OCI-M2 (cell line): Measurements from ENCODE around the gene TAAR9.
"Not testable (repeated sequence)": the region's sequence is repeated elsewhere in the genome, so short reads cannot be mapped to it uniquely, and the experiment has no call there.

Experiments used
- DNase-seq: peaks from one replicate; lab custom pipeline; 2025; ENCODE audit not compliant: unreplicated experiment; lab: John Stamatoyannopoulos, UW

TAAR9 gene

DNA sequence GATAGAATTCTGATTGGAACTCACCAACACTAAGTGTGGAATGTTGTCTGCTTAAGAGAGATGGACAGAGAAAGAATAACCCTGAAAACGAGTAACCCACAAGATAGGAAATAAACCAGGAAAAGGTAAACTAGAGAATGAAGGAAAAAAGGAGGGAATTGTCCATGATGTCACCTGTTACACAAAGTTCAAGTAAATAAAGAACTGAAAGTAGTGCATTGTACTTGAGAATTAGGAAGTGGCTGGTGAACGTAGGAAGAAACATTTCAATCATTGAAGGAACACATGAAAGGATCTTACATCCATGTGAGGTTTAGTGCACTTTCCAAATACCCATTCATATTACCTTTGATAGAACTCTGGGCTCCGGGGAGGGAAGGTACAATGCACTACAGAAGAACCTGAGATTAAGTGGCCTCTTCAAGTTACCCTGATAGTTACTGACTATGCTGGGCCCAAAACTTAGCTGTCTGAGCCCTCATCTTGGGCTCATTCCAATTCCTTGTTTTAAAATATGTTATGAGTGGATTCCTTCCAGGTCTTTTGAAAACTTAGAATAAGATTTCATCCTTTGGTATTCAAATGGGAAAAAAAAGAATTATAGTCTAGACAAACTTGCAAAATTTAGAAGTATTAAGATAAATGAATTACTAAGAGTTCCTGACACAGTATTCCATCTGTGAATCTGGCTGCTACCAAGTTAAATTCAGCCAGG lies 24.1 kb upstream of the TAAR9 start:
- no peak for DNase-seq

DNA sequence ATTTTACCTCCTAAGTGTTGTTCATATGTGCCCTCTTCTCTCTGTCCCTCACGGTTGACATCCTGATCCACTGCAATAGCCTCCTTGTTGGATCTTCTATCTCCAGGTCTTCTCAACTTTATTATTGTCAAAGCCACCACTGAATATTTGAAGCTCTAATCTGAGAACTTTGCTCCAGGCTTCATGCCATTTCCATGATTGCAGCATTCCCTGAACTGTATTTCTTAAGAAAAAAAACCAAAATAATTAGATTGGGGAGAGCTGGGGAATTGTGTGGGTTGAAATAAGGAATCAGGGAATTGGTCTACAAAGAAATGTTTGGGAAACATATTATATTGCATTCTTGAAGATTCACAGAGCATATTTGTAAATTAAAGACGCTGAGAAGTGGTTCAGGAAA lies 22.7 kb upstream of the TAAR9 start:
- no peak for DNase-seq

DNA sequence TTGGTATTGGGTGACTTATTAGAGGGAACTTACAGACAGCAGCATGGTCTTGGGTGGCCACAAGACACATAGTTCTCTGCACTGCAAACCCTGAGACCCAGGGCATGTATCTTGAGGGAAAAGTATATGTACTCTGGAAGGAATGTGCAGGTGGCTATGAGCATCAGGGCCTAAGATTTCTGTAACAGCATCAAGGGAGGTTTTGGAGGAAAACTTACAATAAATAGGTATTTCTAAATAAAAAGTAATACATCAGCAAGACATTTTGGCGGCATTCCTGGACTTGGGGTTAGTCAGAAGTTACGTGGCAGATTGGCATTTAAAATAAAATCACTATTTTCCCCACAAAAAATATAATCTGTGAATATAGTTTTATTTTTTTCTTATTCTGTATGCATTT lies 17.1 kb upstream of the TAAR9 start:
- no peak for DNase-seq

DNA sequence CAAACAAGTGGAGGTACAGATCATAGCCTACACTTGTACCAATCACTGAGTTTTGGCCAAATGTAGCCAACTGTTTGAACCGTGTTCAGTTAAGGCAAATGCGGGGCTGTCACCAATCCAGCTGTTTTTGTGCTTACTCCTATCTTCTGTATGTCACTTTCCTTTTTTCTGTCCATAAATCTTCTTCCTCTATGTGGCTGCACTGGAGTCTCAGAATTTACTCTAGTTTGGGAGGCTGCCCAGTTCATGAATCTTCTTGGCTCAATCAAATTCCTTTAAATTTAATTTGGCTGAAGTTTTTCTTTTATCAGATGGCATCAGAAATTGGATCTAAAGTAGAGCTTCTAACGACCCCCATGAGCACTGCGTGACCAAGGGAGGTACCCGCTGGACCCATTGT lies 13.4 kb upstream of the TAAR9 start:
- DNase-seq, result no peak

DNA sequence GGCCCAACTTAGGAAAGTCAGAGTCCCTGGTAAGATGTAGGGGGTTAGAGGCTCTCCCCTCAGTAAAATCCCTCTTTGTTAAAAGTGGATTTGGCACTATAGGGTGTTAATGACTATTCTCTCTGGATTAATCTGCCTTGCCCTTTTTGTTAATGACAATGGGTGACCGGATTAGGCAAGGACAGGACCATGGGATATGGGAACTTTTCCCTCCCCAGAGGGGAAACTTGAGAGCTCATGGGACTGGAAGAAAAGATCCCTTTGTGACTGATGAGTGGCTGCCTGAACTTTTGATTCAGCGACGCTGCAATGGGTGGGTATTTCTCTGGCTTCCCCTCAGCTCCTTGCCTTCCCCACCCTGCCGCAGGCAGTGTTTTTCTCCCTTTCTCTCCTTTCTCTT lies 12.2 kb upstream of the TAAR9 start:
- DNase-seq, result no peak

DNA sequence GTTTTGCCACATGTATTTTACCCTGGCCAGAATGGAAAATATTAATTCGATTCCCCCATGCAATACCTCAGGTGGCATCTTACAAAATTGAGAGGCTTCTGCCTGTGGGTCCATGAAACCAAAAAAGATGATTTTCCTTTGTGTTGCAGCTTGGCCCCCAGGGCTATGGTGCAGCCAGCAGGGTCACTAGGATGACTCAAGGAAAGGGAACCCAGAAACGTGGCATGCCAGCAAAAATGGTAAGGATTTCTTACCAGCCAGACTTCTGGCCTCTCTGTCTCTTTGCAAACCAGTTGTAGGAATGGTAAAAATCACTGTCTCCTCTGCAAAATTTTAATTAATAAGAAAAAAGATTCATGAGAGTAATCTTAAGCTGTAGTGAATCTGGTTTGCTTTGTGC lies 11.6 kb upstream of the TAAR9 start:
- no peak for DNase-seq

DNA sequence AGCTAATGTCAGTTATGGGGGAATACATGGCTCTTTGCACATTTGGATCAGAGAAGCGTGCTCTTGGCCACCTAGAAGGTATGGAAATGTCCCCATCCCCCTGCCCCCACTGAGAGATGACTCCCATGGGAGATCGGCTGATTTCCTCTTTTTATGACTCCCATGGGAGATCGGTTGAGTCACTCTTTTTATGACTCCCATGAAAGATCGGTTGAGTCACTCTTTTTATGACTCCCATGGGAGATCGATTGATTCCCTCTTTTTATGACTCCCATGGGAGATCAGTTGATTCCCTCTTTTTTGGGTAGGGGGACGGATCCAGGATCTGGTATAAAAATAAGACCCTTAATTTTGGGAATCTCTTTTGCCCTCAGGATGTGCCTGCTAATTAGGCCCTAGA lies 10.3 kb upstream of the TAAR9 start:
- no peak for DNase-seq

DNA sequence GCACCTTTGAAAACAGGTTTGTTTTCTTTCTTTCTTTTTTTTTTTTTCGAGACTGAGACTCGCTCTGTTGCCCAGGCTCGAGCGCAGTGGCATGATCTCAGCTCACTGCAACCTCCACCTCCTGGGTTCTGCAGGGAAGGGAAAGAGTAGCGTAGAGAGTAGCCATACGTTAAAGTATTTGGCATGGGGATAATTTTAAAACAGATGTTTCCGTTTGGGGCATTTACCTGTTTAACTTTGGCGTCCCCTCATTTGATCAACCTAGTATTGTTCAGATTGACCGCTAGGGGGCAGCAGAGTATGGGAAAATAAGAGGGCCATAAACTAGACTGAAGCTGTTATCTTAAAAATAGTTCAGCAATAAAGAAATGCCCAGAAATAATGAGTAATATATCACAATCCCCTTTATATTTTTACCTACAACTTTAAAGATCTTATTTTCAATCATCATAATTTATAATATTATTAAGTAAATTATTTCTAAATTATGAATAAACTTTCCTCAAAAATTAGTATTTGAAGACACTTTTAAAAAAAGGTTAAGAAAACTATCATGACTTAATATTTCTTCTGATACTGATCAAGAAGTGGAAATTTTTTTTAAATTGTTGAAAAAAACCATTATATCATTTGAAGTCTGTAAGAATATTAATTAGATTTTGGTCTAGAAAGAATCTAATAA lies 7.6 kb upstream of the TAAR9 start:
- no peak for DNase-seq

DNA sequence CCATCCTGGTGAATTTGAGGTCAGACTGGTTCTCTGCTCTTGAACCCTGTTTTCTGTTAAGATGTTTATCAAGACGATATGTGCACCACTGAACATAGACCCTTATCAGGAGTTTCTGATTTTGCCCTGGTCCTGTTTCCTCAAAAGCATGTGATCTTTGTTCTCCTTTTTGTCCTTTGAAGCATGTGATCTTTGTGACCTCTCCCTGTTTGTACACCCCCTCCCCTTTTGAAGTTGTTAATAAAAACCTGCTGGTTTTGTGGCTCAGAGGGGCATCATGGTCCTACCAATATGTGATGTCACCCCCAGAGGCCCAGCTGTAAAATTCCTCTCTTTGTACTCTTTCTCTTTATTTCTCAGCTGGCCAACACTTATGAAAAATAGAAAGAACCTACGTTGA lies 3.5 kb upstream of the TAAR9 start:
- DNase-seq, result not testable (repeated sequence)

DNA sequence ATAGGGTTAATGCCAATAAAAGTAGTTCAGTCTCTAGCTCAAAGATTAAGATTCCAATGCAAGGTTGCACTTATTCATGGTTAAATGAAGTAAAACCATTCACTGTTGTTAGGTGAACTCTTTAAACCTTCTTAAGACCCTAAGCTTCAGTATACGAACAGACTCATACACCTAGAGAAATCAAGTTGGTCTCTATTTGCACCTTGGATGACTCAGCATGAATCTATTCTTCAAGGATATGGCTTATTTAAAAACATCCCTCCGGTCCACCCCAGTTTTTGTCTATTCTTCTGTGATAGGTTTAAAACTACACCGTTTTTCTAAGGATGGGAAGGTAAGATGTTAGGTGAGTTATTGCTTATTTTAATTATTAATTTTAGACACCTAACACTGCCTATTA lies 932 bp upstream of the TAAR9 start:
- no peak for DNase-seq

DNA sequence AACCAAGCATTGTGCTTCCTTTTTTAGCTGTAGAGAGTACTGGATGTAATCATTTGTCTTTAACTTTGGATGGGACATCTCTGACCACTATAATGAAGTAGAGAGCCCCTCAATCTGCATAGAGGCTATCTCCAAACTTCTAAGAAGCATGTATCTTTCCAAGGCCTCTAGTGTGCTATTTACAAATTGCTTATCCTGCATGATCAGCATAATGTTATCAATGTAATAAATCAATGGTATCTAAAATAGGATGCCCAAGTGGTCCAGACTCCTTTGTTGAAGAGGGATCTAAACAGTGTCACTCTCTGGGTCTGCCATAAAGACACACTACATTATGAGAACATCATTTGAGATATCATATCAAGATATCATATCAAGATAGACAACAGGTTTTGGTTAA lies 6.7 kb downstream of the TAAR9 start:
- DNase-seq, result no peak

DNA sequence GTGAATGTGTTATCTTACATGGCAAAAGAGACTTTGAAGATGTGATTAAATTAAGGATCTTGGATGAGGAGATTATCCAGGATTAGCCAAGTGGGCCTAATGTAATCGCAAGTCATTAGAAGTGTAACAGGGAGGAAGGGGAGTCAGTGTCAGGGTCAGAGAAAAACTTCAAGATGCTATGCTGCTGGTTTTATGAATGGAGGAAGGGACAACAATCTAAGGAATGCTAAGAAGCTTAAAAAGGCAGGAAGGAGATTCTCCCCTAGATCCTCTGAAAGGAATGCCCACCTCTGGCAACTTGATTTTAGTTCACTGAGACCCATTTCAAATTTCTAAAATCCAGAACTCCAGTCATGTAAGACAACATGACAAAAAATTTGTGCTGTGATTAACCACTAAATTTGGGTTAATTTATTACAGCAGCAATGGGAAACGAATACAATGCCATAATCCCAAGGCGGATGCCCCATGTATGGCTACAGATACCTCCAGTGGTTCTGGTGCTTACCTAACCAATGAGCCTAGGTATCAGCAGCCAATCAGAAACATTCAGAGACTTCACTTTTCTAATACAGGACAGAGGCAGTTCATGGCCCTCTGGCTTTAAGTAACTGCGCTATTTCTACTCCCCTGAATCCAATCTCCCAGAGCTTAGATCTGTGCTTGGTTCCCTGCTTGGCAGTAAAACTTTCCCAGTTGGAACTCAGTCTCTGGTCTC lies 10.8 kb downstream of the TAAR9 start:
- no peak for DNase-seq

DNA sequence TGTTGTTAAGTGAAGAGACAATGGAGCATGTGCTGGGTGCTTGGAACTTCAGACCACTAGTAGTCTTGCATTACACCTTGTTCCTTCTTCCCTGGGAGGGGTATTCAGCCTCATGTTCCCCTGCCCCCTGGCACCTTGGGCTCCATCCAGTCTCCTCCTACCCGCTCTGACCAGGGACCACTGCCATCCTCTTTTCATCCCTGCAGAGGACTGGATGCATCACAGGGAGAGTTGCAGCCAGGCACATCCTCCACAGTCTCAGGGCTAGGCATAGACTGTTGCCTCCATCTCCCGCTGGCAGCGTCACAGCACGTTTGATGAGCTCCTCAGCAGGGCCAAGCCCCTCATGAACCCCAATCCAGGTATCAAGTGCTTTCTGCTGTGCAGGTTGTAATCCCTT lies 13.1 kb downstream of the TAAR9 start:
- no peak for DNase-seq

DNA sequence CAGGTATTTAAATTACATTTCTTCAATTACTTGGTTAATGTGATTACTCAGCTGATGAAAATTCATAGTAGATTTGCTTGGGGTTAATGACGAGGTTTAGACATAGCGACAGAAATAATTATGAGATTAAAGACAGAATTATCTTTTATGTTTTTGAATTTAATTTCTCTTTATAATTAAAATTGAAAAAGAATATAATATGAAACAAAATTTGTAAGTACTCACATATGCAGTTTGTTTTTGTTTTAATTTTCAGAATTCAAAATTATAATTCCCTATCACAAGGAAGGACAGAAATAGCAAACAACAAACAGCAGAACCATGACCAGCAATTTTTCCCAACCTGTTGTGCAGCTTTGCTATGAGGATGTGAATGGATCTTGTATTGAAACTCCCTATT lies 14.3 kb downstream of the TAAR9 start, which contains the start of gene TAAR8:
TAAR8 (plus strand) TSS at position 301 of the 400 bp plus-strand sequence; CDS start at position 322, 21 bp downstream.
- DNase-seq, result no peak

DNA sequence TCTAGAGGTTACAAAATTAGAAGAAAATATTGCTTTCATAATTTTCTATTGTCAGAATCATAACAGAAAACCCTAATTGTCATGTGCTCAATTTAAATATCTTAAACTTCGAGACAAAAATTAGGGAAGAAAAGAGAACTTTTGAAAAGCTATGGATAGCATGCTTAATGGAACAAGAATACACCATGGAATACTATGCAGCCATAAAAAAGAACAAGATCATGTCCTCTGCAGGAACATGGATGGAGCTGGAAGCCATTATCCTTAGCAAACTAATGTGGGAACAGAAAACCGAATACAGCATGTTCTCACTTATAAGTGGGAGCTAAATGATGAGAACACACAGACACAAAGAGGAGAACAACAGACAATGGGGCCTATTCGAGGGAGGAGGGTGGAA lies 22.0 kb downstream of the TAAR9 start:
- not testable (repeated sequence) for DNase-seq

DNA sequence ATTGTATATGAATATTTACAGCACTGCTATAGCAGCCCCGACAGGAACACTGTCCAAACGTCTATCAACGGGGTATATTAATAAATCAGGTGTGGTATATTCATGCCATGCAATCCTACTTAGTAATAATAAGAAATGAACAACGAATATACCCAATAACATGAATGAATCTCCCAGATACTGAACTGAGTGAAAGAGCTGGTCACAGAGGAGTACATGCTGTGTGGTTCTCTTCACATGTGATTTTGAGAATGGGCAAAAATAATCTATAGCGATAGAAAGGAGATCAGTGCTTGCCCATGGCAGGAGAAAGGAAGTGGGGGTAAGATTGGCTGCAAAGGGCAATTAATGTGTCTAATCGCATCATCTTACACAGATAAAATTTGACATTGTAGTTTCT lies 28.3 kb downstream of the TAAR9 start:
- no peak for DNase-seq

DNA sequence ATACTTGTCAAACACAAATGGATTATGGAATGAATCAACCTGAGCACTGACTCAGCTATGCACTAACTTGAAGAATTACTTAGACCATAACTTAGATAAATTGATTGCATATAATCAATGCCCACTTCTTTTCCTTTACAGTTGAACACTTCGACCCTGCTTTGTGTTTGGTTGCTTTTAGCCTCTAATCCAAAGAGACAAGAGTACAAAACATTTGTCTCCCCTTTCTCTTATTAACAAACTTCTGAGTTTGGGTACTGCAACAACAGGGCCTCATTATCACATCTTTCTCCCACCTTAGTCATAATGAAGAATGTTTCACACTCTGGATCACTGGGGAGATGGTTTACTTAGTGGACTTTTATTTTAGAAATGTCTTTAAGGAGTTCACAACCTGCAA lies 29.5 kb downstream of the TAAR9 start:
- no peak for DNase-seq

DNA sequence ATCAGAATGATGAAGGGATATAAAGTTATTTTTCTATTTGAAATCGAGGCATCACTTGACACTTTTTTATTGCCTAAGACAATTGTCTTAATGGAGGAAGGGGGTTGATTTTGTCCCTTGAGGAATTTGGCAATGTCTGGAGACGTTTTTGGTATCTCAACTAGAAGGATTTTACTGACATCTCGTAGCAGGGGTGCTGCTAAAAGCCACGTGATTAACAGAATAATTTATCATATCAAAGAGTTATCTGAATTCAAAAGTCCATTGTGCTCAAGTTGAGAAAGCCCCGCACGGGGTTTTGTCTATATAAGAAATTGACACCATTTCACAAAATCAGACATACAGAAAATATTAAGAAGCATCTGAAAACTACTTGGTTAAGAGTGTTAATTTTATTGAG lies 30.5 kb downstream of the TAAR9 start:
- DNase-seq, result no peak

DNA sequence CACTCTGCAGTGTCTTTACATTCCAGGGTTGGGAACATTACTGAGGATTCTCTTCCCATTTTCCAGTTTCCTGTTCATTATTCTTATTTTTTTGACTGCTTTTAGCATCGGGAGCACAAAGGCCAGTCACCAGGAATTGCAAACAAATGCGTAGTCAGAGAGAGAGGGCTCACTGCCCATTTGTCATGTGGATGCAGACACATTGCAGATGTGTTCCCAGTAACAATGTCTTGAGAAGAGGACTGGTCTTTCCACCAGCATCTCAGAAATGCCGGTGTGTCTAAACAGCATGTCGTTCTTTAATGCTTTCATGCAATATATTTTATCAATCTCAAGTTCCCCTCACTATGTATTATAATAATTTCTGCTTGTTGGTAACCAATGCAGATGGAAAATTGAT lies 31.1 kb downstream of the TAAR9 start:
- no peak for DNase-seq

DNA sequence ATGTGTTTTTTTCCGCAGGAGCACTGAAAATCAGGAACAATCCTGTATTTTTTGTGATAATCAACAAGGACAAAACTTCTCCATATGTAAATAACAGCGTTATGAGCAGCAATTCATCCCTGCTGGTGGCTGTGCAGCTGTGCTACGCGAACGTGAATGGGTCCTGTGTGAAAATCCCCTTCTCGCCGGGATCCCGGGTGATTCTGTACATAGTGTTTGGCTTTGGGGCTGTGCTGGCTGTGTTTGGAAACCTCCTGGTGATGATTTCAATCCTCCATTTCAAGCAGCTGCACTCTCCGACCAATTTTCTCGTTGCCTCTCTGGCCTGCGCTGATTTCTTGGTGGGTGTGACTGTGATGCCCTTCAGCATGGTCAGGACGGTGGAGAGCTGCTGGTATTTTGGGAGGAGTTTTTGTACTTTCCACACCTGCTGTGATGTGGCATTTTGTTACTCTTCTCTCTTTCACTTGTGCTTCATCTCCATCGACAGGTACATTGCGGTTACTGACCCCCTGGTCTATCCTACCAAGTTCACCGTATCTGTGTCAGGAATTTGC lies 32.2 kb downstream of the TAAR9 start, which contains the start of gene TAAR6:
TAAR6 (plus strand) TSS at position 102 of the 557 bp plus-strand sequence; CDS start at position 102, 0 bp downstream.
- no peak for DNase-seq

DNA sequence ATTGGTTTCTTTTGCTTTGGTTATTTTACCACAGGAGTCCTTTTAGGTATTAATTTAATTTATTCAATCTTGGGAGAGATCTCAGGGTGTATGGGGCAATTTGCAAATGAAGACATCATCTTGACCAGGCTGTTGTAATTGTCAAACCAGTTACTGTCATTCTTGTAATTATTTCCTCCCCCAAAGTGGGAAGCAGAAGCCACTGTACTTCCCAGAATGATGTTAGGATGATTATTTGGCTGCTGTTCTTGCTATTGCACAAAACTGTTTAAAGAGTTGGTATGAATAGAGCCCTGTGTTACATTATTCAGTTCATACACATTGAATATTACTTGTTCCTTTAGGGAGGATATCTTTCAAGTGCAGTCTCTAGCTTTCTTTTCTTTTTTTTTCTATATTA lies 33.7 kb downstream of the TAAR9 start:
- DNase-seq, result no peak

DNA sequence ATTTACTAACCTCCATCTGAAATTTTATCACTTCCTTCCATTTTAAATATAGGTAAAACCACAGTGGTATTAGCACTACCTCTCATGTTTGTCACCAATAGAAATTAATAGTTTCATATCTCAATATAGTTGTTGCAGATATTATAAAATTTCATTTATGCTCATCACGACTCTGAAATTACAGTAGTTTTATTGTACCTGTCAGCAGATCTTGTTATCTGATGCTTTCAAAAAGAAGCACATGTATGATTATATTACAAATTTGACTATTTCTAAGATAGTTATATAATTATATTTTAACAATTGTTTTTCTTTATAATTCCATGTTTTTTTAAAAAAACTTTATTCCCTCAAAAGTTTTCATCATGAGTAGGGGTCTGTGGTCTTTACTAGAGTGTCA lies 46.6 kb downstream of the TAAR9 start:
- DNase-seq, result no peak
